ENCODE measurements around the gene TTC3.

DNA sequence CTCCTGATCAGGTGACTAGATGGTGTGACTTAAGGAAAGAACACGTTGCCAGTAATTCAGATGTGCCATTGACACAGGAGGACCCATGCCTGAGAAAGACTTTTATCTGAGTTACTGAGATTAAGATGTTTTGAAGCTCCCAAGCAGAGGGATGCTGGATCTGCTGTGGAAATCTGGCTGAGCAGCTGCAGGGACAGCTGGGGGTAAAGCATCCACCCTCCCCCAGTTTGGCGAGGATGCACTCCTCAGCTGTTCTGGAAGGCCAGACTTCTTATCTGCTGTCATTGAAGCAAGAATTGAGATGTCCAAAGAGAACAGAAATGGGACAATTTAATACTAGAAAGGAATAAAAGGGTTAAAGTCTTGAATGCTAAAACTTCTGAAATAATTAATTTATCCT lies 25.7 kb downstream of the TTC3 start:
- TF ChIP-seq, protein P1, sequence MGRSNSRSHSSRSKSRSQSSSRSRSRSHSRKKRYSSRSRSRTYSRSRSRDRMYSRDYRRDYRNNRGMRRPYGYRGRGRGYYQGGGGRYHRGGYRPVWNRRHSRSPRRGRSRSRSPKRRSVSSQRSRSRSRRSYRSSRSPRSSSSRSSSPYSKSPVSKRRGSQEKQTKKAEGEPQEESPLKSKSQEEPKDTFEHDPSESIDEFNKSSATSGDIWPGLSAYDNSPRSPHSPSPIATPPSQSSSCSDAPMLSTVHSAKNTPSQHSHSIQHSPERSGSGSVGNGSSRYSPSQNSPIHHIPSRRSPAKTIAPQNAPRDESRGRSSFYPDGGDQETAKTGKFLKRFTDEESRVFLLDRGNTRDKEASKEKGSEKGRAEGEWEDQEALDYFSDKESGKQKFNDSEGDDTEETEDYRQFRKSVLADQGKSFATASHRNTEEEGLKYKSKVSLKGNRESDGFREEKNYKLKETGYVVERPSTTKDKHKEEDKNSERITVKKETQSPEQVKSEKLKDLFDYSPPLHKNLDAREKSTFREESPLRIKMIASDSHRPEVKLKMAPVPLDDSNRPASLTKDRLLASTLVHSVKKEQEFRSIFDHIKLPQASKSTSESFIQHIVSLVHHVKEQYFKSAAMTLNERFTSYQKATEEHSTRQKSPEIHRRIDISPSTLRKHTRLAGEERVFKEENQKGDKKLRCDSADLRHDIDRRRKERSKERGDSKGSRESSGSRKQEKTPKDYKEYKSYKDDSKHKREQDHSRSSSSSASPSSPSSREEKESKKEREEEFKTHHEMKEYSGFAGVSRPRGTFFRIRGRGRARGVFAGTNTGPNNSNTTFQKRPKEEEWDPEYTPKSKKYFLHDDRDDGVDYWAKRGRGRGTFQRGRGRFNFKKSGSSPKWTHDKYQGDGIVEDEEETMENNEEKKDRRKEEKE (IDR thresholded peaks at IDR 0.05), result no peak
- TF ChIP-seq ETV6 (CRISPR knock-in tag; conservative IDR thresholded peaks at IDR 0.05) (no peak), HNF4A (CRISPR knock-in tag; IDR thresholded peaks at IDR 0.05) (no peak), EP300 (IDR thresholded peaks at IDR 0.05; ENCODE audit: low read depth in 2 of 2, low read length in 2 of 2) (no peak), EP300 (CRISPR knock-in tag; IDR thresholded peaks at IDR 0.05; ENCODE audit: borderline replicate concordance) (no peak), THAP8 (CRISPR knock-in tag; IDR thresholded peaks at IDR 0.05; ENCODE audit: borderline replicate concordance) (no peak), SRF (IDR thresholded peaks at IDR 0.05; ENCODE audit: low read depth, low read length) (no peak), CBX1 (IDR thresholded peaks at IDR 0.05; ENCODE audit: low read depth) (no peak), SMC3 (IDR thresholded peaks at IDR 0.05; ENCODE audit: low read length) (no peak), TBP (CRISPR knock-in tag; IDR thresholded peaks at IDR 0.05) (no peak), POLR2A (IDR thresholded peaks at IDR 0.05; ENCODE audit: insufficient read depth in 1 of 2, low read depth in 2 of 2, low read length in 2 of 2) (no peak)

Data from HepG2 (cell line).